Adipocyte (in vitro differentiated cells): ENCODE results near the gene TUBGCP2.

Experiments
- DNase-seq: peaks from one replicate; pipeline ENCODE4 v3.0.0-alpha.2; 2015; ENCODE audit warnings: low read depth
- H3K27me3 ChIP-seq: replicated peaks from 2 replicates; pipeline ENCODE4 v1.7.0; 2013; ENCODE audit warnings: mild to moderate bottlenecking, low read length, moderate library complexity; ENCODE audit not compliant: control insufficient read depth, insufficient read depth
- H3K36me3 ChIP-seq: 2 replicates; pipeline ENCODE4 v1.7.0; 2013; ENCODE audit warnings: low read length, mild to moderate bottlenecking, moderate library complexity; ENCODE audit not compliant: control insufficient read depth, insufficient read depth, severe bottlenecking
- H3K4me1 ChIP-seq: 2 replicates; pipeline ENCODE4 v1.7.0; 2013; ENCODE audit warnings: mild to moderate bottlenecking, low read length, moderate library complexity; ENCODE audit not compliant: control insufficient read depth, insufficient read depth
- H3K4me3 ChIP-seq: 2 replicates; pipeline ENCODE4 v1.7.0; 2013; ENCODE audit warnings: mild to moderate bottlenecking, low read length, moderate library complexity
- H3K9ac ChIP-seq: 2 replicates; pipeline ENCODE4 v1.7.0; 2013; ENCODE audit warnings: mild to moderate bottlenecking, low read length, moderate library complexity
- H3K9me3 ChIP-seq: 2 replicates; pipeline ENCODE4 v1.7.0; 2013; ENCODE audit warnings: mild to moderate bottlenecking, low read length, moderate library complexity; ENCODE audit not compliant: control insufficient read depth

Gene TUBGCP2, protein sequence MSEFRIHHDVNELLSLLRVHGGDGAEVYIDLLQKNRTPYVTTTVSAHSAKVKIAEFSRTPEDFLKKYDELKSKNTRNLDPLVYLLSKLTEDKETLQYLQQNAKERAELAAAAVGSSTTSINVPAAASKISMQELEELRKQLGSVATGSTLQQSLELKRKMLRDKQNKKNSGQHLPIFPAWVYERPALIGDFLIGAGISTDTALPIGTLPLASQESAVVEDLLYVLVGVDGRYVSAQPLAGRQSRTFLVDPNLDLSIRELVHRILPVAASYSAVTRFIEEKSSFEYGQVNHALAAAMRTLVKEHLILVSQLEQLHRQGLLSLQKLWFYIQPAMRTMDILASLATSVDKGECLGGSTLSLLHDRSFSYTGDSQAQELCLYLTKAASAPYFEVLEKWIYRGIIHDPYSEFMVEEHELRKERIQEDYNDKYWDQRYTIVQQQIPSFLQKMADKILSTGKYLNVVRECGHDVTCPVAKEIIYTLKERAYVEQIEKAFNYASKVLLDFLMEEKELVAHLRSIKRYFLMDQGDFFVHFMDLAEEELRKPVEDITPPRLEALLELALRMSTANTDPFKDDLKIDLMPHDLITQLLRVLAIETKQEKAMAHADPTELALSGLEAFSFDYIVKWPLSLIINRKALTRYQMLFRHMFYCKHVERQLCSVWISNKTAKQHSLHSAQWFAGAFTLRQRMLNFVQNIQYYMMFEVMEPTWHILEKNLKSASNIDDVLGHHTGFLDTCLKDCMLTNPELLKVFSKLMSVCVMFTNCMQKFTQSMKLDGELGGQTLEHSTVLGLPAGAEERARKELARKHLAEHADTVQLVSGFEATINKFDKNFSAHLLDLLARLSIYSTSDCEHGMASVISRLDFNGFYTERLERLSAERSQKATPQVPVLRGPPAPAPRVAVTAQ

GRCh38 chr10:133308421-133309099, at the start of gene TUBGCP2, which contains the start of gene ZNF511:
TUBGCP2 (minus strand) TSS chr10:133308872; CDS start chr10:133302941, 5,931 bp downstream.
ZNF511 (plus strand) TSS chr10:133308914; CDS start chr10:133308944, 30 bp downstream.
- peak; percentile 93 for DNase-seq
- H3K4me3 ChIP-seq, result peak within 1 kb of the TSS; percentile 97
- no peaks in the 10 kb centered on the region for H3K27me3 ChIP-seq
- H3K4me1 ChIP-seq, result peaks cover 16% of the 10 kb centered on the region
- peak within 1 kb of the TSS; percentile 94 for H3K9ac ChIP-seq
- H3K36me3 ChIP-seq, result peaks cover 24% of the 10 kb centered on the region
- no peaks in the 10 kb centered on the region for H3K9me3 ChIP-seq

DNA sequence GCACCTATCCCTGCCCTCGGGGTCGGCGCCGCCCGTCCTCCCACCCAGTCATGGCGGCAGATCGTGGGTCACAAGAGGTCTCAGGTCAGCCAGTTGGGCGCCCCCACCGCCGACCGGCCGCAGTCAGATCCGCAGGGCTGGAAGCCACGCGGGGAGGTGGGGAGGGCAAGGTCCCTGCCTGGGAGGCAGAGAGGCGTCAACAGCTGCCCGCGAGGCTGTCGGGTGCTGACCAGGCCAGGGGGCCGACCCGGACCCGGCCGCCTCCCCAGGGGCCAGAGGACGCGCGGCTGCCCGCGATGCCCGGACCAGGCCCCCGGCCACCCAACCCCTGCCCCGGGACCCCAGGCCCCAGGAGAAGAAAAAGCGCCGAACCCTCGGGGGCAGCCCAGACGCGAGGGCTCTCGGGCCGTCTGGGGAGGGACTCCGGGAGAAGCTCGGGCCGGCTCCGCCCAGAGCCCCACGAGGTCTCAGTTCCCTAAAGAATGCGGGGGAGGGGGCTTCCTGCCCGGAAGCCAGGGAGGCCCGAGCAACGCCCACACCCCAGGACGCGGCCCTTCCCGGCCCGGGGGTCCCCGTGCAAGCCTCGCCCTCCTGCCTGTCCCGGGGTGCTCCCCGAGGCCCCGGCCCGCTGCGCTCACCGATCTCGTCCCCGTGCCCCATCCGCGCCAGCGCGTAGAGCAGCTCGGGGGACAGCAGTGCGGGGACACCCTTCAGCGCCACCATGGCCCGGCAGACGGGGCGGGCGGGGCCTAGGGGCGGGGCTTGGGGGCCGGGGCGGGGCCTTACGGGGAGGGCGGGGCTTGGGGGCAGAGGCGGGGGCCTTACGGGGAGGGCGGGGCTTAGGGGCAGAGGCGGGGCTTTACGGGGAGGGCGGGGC, 48.9 kb upstream of the TUBGCP2 start, which contains the start of gene FUOM:
TSS of gene FUOM (minus strand) at position 735 of the 877 bp plus-strand sequence. CDS start at position 723, 12 bp downstream.
- Histone ChIP-seq H3K4me1 (no peaks in the 10 kb centered on the region), H3K9me3 (no peaks in the 10 kb centered on the region), H3K9ac (peak within 1 kb of the TSS; percentile 42), H3K4me3 (peak within 1 kb of the TSS; percentile 69), H3K36me3 (peaks cover 9% of the 10 kb centered on the region), H3K27me3 (no peaks in the 10 kb centered on the region)
- peak; percentile 71 for DNase-seq

DNA sequence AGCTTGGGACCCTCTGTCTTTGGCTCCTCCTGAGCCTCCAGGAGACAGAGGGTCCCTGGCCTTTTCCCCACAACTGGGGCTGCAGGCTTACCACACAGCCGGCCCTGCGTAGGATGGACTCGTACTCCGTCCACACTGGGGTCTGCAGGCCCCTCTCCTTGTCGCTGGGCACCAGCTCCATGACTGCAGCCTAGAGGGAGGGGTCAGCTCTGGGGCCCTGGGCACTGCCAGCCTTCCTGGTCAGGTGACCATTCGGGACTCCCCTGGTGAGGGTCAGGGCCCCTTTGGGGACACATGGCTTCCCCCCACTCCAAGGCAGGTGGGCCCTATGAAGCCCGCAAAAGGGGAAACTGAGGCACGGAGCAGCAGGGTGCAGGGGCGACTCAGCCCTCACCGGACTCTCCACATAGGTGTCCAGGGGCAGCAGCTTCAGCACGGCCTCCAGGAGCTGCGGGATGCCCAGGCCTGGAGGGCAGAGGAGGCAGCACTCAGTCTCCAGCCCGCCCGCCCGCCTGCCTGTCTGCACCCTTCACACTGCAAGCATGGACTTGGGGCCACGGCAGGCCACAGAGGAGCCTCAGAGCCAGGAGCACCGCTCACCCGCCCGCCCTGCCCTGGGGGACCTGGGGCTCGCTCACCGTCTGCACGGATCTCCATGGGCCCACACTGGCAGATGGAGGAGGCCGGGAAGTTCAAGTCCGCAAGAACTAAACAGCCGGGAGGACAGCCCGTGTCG, 48.0 kb upstream of the TUBGCP2 start:
- Histone ChIP-seq H3K36me3 (peaks cover 1% of the 10 kb centered on the region), H3K4me1 (no peaks in the 10 kb centered on the region), H3K27me3 (peaks cover 8% of the 10 kb centered on the region), H3K9ac (peak overlapping the region; percentile 42), H3K9me3 (no peaks in the 10 kb centered on the region), H3K4me3 (peak overlapping the region; percentile 69)
- DNase-seq, result peak; percentile 3

- Histone ChIP-seq H3K36me3 (no peaks in the 10 kb centered on the region), H3K4me1 (no peaks in the 10 kb centered on the region), H3K4me3 (no peak overlapping the region), H3K9me3 (no peaks in the 10 kb centered on the region), H3K9ac (no peak overlapping the region), H3K27me3 (peaks cover 10% of the 10 kb centered on the region)
- no peak for DNase-seq
Measured at GRCh38 chr10:133355991-133356390, 47.3 kb upstream of the TUBGCP2 start.

GRCh38 chr10:133355266-133355665, 46.6 kb upstream of the TUBGCP2 start:
- Histone ChIP-seq H3K36me3 (no peaks in the 10 kb centered on the region), H3K9me3 (no peaks in the 10 kb centered on the region), H3K4me1 (no peaks in the 10 kb centered on the region), H3K9ac (no peak overlapping the region), H3K4me3 (no peak overlapping the region), H3K27me3 (peaks cover 15% of the 10 kb centered on the region)
- DNase-seq, result no peak

DNA sequence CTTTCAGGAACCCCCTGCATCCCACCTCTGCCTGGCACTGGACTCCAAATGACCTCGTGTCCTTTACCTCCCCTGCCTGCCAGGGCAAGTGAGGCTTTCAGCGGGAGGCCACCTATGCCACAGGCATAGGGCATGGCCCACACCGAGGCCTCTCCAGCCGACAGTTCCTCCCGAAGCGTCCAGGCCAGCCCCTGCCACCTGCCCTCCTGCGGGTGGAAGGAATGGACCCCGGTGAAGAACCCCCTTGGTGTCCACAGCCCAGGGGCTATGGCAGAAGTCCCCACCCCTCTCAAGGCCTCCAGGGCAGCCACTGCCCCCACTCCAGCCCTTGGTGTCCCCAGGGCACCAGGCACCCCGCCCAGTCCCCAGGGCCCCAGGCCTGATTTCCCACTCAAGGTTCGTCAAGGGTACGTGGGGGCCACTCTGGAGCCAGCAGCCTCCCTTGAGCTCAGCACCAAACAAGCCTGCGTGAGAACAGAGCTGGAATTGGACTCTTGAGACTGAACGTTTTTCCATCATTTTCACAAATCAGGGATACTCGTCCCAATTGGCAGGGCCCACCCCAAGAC, 46.1 kb upstream of the TUBGCP2 start:
- no peak overlapping the region for H3K4me3 ChIP-seq
- no peaks in the 10 kb centered on the region for H3K36me3 ChIP-seq
- no peak for DNase-seq
- H3K9me3 ChIP-seq, result no peaks in the 10 kb centered on the region
- no peak overlapping the region for H3K9ac ChIP-seq
- H3K27me3 ChIP-seq, result peaks cover 20% of the 10 kb centered on the region
- no peaks in the 10 kb centered on the region for H3K4me1 ChIP-seq

GRCh38 chr10:133353988-133354605, 45.4 kb upstream of the TUBGCP2 start:
- H3K36me3 ChIP-seq, result no peaks in the 10 kb centered on the region

GRCh38 chr10:133353202-133353959, 44.7 kb upstream of the TUBGCP2 start:
- no peak for DNase-seq

More at GRCh38 chr10:133353988-133354605, 45.4 kb upstream of the TUBGCP2 start:
- Histone ChIP-seq H3K4me3 (no peak overlapping the region), H3K9me3 (no peaks in the 10 kb centered on the region), H3K9ac (no peak overlapping the region), H3K27me3 (peaks cover 27% of the 10 kb centered on the region), H3K4me1 (no peaks in the 10 kb centered on the region)
- no peak for DNase-seq

More at GRCh38 chr10:133353202-133353959, 44.7 kb upstream of the TUBGCP2 start:
- no peak overlapping the region for H3K4me3 ChIP-seq
- H3K9me3 ChIP-seq, result no peaks in the 10 kb centered on the region
- H3K36me3 ChIP-seq, result no peaks in the 10 kb centered on the region
- no peak overlapping the region for H3K9ac ChIP-seq
- peaks cover 28% of the 10 kb centered on the region for H3K27me3 ChIP-seq
- no peaks in the 10 kb centered on the region for H3K4me1 ChIP-seq
